Measurements from ENCODE around the gene SYNPO2.
"Not testable (repeated sequence)": the region's sequence is repeated elsewhere in the genome, so short reads cannot be mapped to it uniquely, and the experiment has no call there.

SYNPO2 gene

GRCh38 chr4:118888666-118889311, at the start of gene SYNPO2:
TSS of gene SYNPO2 (plus strand) at chr4:118888854. CDS start at chr4:118889037, 183 bp downstream.
- no peak for DNase-seq (ENCODE audit: low read depth in 2 of 2, low spot score in 1 of 2)

GRCh38 chr4:118839221-118839927, 49.3 kb upstream of the SYNPO2 start:
- no peak for DNase-seq (ENCODE audit: low read depth in 2 of 2, low spot score in 1 of 2)

GRCh38 chr4:118842055-118842454, 46.6 kb upstream of the SYNPO2 start:
- DNase-seq (ENCODE audit: low read depth in 2 of 2, low spot score in 1 of 2) = no peak

GRCh38 chr4:118843237-118843636, 45.4 kb upstream of the SYNPO2 start:
- DNase-seq (ENCODE audit: low read depth in 2 of 2, low spot score in 1 of 2) = no peak

GRCh38 chr4:118845552-118846050, 43.1 kb upstream of the SYNPO2 start:
- DNase-seq (ENCODE audit: low read depth in 2 of 2, low spot score in 1 of 2) = no peak

- no peak for DNase-seq (ENCODE audit: low read depth in 2 of 2, low spot score in 1 of 2)
Measured at GRCh38 chr4:118846979-118847378, 41.7 kb upstream of the SYNPO2 start.

GRCh38 chr4:118848242-118848641, 40.4 kb upstream of the SYNPO2 start:
- DNase-seq (ENCODE audit: low read depth in 2 of 2, low spot score in 1 of 2) = no peak

- no peak for DNase-seq (ENCODE audit: low read depth in 2 of 2, low spot score in 1 of 2)
Measured at GRCh38 chr4:118848901-118849300, 39.8 kb upstream of the SYNPO2 start.

- no peak for DNase-seq (ENCODE audit: low read depth in 2 of 2, low spot score in 1 of 2)
Measured at GRCh38 chr4:118849867-118850487, 38.7 kb upstream of the SYNPO2 start.

GRCh38 chr4:118850488-118851173, 38.0 kb upstream of the SYNPO2 start:
- no peak for DNase-seq (ENCODE audit: low read depth in 2 of 2, low spot score in 1 of 2)

GRCh38 chr4:118857760-118858159, 30.9 kb upstream of the SYNPO2 start:
- no peak for DNase-seq (ENCODE audit: low read depth in 2 of 2, low spot score in 1 of 2)

GRCh38 chr4:118858779-118859178, 29.9 kb upstream of the SYNPO2 start:
- no peak for DNase-seq (ENCODE audit: low read depth in 2 of 2, low spot score in 1 of 2)

- DNase-seq (ENCODE audit: low read depth in 2 of 2, low spot score in 1 of 2) = no peak
Measured at GRCh38 chr4:118865091-118865708, 23.5 kb upstream of the SYNPO2 start.

- no peak for DNase-seq (ENCODE audit: low read depth in 2 of 2, low spot score in 1 of 2)
Measured at GRCh38 chr4:118866442-118866841, 22.2 kb upstream of the SYNPO2 start.

GRCh38 chr4:118867311-118868067, 21.2 kb upstream of the SYNPO2 start:
- no peak for DNase-seq (ENCODE audit: low read depth in 2 of 2, low spot score in 1 of 2)

- no peak for DNase-seq (ENCODE audit: low read depth in 2 of 2, low spot score in 1 of 2)
Measured at GRCh38 chr4:118869808-118870342, 18.8 kb upstream of the SYNPO2 start.

- DNase-seq (ENCODE audit: low read depth in 2 of 2, low spot score in 1 of 2) = no peak
Measured at GRCh38 chr4:118872181-118872580, 16.5 kb upstream of the SYNPO2 start.

GRCh38 chr4:118877797-118878196, 10.9 kb upstream of the SYNPO2 start:
- DNase-seq (ENCODE audit: low read depth in 2 of 2, low spot score in 1 of 2) = no peak

- DNase-seq (ENCODE audit: low read depth in 2 of 2, low spot score in 1 of 2) = not testable (repeated sequence)
Measured at GRCh38 chr4:118878507-118878906, 10.1 kb upstream of the SYNPO2 start.

GRCh38 chr4:118879409-118879808, 9.2 kb upstream of the SYNPO2 start:
- no peak for DNase-seq (ENCODE audit: low read depth in 2 of 2, low spot score in 1 of 2)
